Thymus (tissue), 11 donors: ENCODE results near the gene HOXC9. TPM values are rescaled to one million over a fixed set of nuclear protein-coding genes. Genes with fewer than 3 reads are reported as not detected.

Experiments
- DNase-seq, 9 donors: peaks; one replicate each; pipeline ENCODE4 v3.0.0-alpha.2; 2013; ENCODE audit warnings: low spot score in 9 of 9, low read depth in 6 of 9, missing footprints in 1 of 9
- H3K27ac ChIP-seq, 2 donors: one replicate each; pipeline ENCODE4 v1.5.1; 2013; ENCODE audit warnings: control low read depth in 1 of 2, low read depth in 1 of 2, low read length in 1 of 2, mild to moderate bottlenecking in 1 of 2, moderate library complexity in 1 of 2
- H3K27me3 ChIP-seq, 2 donors: one replicate each; pipeline ENCODE4 v1.5.1; 2013; ENCODE audit warnings: low read length in 1 of 2; ENCODE audit not compliant: control insufficient read depth in 2 of 2, insufficient read depth in 1 of 2
- H3K36me3 ChIP-seq, 2 donors: one replicate each; pipeline ENCODE4 v1.5.1; 2013; ENCODE audit warnings: low read length in 1 of 2, mild to moderate bottlenecking in 1 of 2, moderate library complexity in 1 of 2; ENCODE audit not compliant: control insufficient read depth in 2 of 2, insufficient read depth in 2 of 2
- H3K4me1 ChIP-seq, 2 donors: one replicate each; pipeline ENCODE4 v1.5.1; 2013; ENCODE audit warnings: low read length in 2 of 2; ENCODE audit not compliant: control insufficient read depth in 2 of 2, insufficient read depth in 2 of 2
- H3K4me3 ChIP-seq, 2 donors: one replicate each; pipeline ENCODE4 v1.5.1; 2013; ENCODE audit warnings: low read length in 2 of 2, control low read depth in 1 of 2, mild to moderate bottlenecking in 1 of 2
- H3K9me3 ChIP-seq, 2 donors: one replicate each; pipeline ENCODE4 v1.5.1; 2013; ENCODE audit warnings: low read length in 1 of 2, mild to moderate bottlenecking in 1 of 2; ENCODE audit not compliant: control insufficient read depth in 2 of 2, insufficient read depth in 1 of 2
- WGBS: extraction: QIAGEN DNeasy Blood & Tissue Kit; methylation state at CpG from one replicate; pipeline ENCODE4 v1.1.7; 2013; 5-methylcytosine and 5-hydroxymethylcytosine counted together
- polyA plus RNA-seq: library from polyadenylated mRNA; stranded (reverse); fragments of 200-250 nt; gene quantifications from one replicate; pipeline ENCODE4 v1.2.3, GENCODE V29; 2013
- total RNA-seq: library from RNA; stranded (reverse); fragments of 120-200 nt; gene quantifications from one replicate; pipeline ENCODE4 v1.2.4, GENCODE V29; 2013
- donor health status: healthy.

HOXC9 gene
- total and polyA plus RNA-seq, 2 donors = 0.09 to 0.43 TPM

DNA sequence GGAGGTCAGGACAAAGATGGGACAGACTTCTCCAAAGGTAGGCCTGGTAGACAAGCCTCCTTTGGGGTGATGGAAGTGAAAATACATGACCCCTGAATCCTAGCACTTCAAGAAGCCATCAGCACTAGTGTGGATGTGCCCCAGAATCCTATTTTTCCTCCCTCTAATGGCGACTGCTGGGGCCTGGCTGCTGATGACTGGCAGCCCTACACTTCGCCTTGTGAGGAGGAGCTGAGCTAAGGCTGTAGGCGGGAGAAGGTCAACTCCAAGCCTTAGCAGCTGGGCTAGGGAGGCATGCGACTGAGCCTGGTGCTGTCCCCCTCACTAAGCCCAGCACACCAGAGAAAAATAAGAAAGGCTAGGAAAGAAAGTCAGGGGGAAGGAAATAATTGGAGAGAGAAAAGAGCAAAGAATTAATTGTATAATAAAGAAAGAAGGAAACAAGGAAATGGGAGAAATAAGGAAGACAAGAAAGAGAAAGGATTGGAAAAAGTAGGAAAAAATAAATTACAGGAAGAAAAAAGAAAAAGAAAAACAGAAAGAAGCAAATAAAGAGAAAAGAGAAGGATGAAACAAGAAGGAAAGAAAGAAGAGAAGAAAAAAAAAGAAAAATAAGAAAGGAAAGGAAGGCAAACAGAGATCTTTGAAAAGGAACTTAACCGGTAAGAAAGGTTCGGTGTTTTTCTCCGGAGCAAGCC, 19.7 kb upstream of the HOXC9 start:
- no peaks in the 10 kb centered on the region for H3K36me3 ChIP-seq
- no peak for DNase-seq
- H3K27ac ChIP-seq = no peak overlapping the region
- no peak overlapping the region for H3K4me3 ChIP-seq
- 15% methylated on average over 7 of the region's 7 CpGs for WGBS
- peaks cover 0 to 2% of the 10 kb centered on the region in 2 donors for H3K4me1 ChIP-seq
- H3K27me3 ChIP-seq = peaks cover 91 to 100% of the 10 kb centered on the region in 2 donors
- peaks cover 0 to 6% of the 10 kb centered on the region in 2 donors for H3K9me3 ChIP-seq

DNA sequence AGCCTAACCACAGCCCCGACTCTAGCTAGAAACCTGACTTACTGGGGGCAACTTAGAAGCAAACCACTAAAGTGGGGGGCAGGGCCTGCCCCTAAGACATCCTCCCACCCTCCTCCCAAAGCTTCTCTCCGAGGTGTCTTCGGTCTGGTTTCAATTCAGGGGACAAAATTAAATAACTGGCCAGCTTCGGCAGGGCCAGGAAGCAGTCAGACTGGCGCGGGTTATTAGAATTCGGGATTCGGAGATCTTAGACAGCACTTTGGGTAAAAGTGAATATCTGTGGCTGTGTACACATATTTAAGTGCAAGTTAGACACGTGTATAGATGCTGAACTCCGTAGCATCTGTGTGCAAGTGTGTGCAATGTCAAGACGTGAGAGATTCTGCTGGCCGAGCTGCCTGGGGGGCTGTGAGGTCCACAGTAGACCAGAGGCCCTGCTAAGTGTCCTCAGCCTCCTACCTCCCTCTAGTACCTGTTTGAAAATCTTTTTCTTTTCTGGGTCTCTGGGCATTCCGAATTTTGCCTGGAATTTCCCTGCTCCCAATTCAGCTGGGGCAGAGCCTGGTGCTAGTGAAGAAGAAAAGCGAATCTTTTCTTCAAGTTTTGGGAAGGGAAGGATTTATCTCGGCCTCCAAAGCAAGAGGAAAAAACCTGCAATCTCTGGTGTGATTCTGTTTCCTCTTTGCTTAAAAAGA, 19.0 kb upstream of the HOXC9 start:
- Histone ChIP-seq H3K36me3 (no peaks in the 10 kb centered on the region), H3K4me1 (peaks cover 0 to 2% of the 10 kb centered on the region in 2 donors), H3K27ac (no peak overlapping the region), H3K4me3 (no peak overlapping the region), H3K27me3 (peaks cover 92 to 100% of the 10 kb centered on the region in 2 donors), H3K9me3 (peaks cover 0 to 3% of the 10 kb centered on the region in 2 donors)
- DNase-seq = no peak
- WGBS = 21% methylated on average over 15 of the region's 15 CpGs

DNA sequence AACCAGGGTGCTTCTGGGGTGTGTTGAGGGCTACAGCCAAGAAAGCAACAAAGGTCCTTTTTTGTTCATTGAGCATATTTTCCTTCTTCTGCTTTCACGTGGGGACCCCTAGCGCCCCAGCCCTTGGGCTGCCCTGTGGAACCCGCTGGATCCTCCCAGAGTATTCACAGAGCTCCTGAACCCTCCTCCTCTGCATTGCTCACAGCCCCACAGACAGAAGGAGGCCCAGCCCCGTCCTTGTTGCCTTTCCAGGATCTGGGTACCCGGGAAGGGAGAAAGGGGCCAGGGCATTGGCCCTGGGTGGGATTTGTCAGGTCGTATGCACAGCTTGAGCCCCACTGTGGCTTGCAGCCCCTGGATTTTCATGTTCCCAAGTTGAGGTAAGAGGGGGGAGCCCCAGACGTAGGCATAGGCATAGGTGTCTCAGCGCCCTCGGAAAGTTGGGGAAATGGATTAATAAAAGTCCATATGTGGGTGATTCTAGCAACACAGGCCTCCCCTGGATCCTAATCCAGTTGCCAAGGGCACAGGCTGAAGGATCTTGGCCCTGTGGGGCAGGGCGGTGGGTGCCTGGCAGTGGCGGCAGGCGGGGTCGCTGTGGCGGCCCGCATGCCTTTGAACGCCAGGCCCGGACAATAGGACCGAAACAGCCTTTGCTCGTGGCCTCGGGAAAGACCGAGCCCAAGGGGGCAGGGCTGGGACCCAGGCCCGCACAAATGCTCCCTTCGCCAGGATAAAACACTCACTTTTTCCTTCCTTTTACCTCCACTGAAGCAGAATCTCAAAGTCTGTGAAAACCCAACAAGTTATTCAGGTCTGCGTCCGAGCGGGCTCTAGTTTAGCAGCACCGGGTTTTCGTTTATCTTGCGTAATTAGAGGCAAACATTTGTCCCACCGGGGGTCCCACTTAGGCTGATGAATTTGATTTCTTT, 18.1 kb upstream of the HOXC9 start:
- Histone ChIP-seq H3K27me3 (peaks cover 92 to 100% of the 10 kb centered on the region in 2 donors), H3K9me3 (peaks cover 0 to 3% of the 10 kb centered on the region in 2 donors), H3K4me3 (no peak overlapping the region), H3K4me1 (peaks cover 0 to 2% of the 10 kb centered on the region in 2 donors), H3K36me3 (no peaks in the 10 kb centered on the region), H3K27ac (no peak overlapping the region)
- DNase-seq = no peak
- WGBS = 12% methylated on average over 30 of the region's 30 CpGs

DNA sequence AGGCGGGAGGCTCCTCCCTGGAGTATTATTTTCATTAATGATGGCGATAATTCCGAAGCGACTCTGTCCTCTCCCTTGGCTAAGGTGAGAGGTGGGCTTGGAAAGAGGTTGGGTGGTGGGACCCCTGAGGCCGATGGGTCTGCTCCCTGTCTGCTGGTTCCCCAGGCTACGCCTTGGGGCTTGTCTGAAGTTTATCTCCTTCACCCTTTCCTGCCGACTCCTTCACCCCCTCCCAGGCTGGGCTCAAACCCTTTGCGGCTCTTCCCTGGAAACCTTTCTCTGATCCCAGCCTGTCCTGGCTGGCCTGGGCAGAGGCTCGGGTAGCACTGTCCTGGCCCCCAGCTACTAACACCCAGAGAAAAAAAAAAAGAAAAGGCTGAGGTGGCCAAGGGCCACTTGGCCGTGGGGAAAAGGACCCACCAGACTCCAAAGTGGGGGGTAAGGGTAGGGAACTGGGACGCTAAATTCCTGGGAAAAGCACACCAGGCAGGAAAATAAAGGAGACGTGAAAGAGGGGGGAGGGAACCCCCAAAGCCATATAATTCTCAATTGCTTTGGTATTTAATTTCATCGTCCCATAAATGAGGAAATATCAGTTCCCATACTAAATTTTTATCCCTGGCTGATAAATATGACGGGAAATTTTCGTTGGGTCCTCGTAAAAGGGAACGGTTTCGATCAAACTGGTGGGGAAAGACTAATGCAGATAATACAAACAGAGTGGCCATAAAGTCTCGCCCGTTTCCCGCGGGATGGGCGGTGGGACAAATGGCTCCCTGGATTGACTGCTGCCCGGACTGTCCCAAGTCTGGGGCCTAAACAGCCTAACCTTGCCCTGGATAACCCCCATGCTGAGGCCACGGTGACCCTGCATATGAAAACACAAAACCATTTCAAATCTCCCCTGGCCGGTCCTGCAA, 17.1 kb upstream of the HOXC9 start:
- no peaks in the 10 kb centered on the region for H3K36me3 ChIP-seq
- H3K4me1 ChIP-seq = peaks cover 0 to 2% of the 10 kb centered on the region in 2 donors
- DNase-seq = no peak
- H3K4me3 ChIP-seq = no peak overlapping the region
- peaks cover 0 to 3% of the 10 kb centered on the region in 2 donors for H3K9me3 ChIP-seq
- 11% methylated on average over 26 of the region's 26 CpGs for WGBS
- no peak overlapping the region for H3K27ac ChIP-seq
- H3K27me3 ChIP-seq = peaks cover 92 to 100% of the 10 kb centered on the region in 2 donors

DNA sequence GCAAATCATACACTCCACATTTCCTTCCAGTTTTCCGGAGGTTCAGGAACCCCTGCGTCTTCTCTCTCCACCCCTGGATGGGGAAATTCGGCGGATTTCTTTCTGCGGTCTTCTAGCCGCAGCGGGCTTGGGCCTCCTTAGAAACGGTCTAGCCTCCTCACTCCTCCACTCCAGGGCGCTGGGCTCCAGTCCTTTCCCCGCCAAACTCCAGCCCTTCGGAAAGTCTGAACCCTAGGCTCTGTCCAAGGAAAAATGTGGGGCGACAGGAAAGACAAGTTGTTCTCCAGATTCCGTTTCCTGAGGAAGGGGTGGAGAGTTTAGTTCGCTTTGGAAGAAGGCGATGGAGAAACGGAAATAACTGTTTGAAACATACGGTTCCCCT, 16.4 kb upstream of the HOXC9 start:
- DNase-seq = no peak
- no peaks in the 10 kb centered on the region for H3K36me3 ChIP-seq
- H3K9me3 ChIP-seq = peaks cover 0 to 3% of the 10 kb centered on the region in 2 donors
- no peak overlapping the region for H3K4me3 ChIP-seq
- H3K4me1 ChIP-seq = peaks cover 0 to 2% of the 10 kb centered on the region in 2 donors
- 4% methylated on average over 17 of the region's 17 CpGs for WGBS
- peaks cover 94 to 100% of the 10 kb centered on the region in 2 donors for H3K27me3 ChIP-seq
- H3K27ac ChIP-seq = no peak overlapping the region

DNA sequence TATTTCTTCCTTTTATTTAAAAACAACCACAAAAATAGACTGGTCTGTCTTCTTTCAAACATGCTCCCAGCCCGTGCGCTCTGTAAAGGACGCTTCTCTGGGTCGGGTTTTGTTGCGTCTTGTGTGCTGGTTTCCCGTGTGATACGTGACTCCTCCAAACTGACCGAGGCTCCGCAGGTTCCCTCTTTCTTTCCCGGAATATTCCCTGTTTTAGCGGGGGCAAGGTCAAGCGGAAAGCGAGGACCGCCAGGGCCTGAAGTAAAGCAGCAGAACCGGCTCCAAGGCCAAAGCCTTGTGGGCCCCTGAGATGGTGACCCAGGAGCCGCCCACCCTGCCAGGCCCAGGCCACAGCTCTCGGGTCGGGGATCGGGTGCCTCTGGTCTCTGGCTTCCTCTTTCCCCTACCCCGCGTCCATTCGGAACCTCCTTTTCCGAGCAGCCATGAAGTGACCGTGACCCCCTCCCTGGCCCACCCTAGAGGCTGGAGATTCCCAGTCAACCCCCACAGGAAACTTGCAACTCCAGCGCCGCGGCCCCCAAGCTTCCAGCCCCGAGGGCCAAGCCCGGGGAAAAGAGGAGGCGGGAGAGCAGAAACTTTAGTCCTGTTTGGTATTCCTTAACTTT, 15.9 kb upstream of the HOXC9 start:
- Histone ChIP-seq H3K27me3 (peaks cover 93 to 100% of the 10 kb centered on the region in 2 donors), H3K27ac (no peak overlapping the region), H3K4me1 (peaks cover 2 to 3% of the 10 kb centered on the region in 2 donors), H3K9me3 (peaks cover 0 to 3% of the 10 kb centered on the region in 2 donors), H3K36me3 (no peaks in the 10 kb centered on the region), H3K4me3 (no peak overlapping the region)
- no peak for DNase-seq
- WGBS = 5% methylated on average over 30 of the region's 30 CpGs

DNA sequence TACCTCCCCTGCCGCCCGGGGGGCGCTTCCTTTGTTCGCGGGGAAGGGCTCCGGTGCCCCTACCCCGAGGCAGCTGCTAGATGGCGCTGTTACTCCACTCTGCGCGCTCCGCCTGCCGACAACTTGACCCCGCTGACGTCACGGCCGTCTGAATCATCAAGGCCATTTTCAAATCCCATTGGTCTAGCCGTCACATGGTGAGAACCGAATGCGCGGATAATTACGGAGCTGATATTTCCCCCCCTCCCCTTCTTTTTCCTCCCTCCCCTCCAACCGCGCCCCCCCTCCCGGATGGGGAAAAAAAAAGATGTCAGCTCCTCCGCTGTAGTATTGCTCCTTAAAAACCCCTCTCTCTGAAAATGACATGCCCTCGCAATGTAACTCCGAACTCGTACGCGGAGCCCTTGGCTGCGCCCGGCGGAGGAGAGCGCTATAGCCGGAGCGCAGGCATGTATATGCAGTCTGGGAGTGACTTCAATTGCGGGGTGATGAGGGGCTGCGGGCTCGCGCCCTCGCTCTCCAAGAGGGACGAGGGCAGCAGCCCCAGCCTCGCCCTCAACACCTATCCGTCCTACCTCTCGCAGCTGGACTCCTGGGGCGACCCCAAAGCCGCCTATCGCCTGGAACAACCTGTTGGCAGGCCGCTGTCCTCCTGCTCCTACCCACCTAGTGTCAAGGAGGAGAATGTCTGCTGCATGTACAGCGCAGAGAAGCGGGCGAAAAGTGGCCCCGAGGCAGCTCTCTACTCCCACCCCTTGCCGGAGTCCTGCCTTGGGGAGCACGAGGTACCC, 14.9 kb upstream of the HOXC9 start, which contains the start of gene HOXC10:
HOXC10 (plus strand) TSS at position 246 of the 791 bp plus-strand sequence; CDS start at position 360, 114 bp downstream.
- 6% methylated on average over 55 of the region's 55 CpGs for WGBS
- peaks cover 93 to 100% of the 10 kb centered on the region in 2 donors for H3K27me3 ChIP-seq
- no peak within 1 kb of the TSS for H3K27ac ChIP-seq
- peaks cover 0 to 4% of the 10 kb centered on the region in 2 donors for H3K9me3 ChIP-seq
- peak; percentile 24 to 74 (median 32) for DNase-seq
- peaks cover 2 to 4% of the 10 kb centered on the region in 2 donors for H3K4me1 ChIP-seq
- H3K4me3 ChIP-seq = peak within 1 kb of the TSS in 1 of 2 donors; percentile 33
- no peaks in the 10 kb centered on the region for H3K36me3 ChIP-seq
